ENCODE data around the gene ARHGAP32. TPM values are rescaled to one million over a fixed set of nuclear protein-coding genes. Genes with fewer than 3 reads are reported as not detected.

The ARHGAP32 gene
- polyA plus RNA-seq, 4 donors: 8.9 to 17.2 (median 16.7) TPM

GRCh38 chr11:129225190-129225589, 33.1 kb upstream of the ARHGAP32 start:
- DNase-seq: no peak
- no peak overlapping the region for H3K4me3 ChIP-seq (ENCODE audit: low read depth in 1 of 3, low read length in 3 of 3)
- no peak for FAIRE-seq
- no peaks in the 10 kb centered on the region for H3K36me3 ChIP-seq (ENCODE audit: control insufficient read depth in 3 of 3, insufficient read depth in 2 of 3, low read depth in 1 of 3, low read length in 3 of 3)
- no peaks in the 10 kb centered on the region for H3K4me1 ChIP-seq (ENCODE audit: control insufficient read depth in 3 of 3, insufficient read depth in 2 of 3, low read depth in 1 of 3, low read length in 2 of 3)
- H3K27me3 ChIP-seq (ENCODE audit: control insufficient read depth in 3 of 3, insufficient read depth in 3 of 3, low read length in 3 of 3): no peaks in the 10 kb centered on the region
- WGBS, 3 donors: 78 to 84% (median 82%) methylated on average over 1 of the region's 1 CpG
- H3K27ac ChIP-seq (ENCODE audit: low read depth in 1 of 3, low read length in 2 of 3): no peak overlapping the region
- peaks cover 0 to 3% of the 10 kb centered on the region in 2 donors for H3K9me3 ChIP-seq (ENCODE audit: control insufficient read depth in 2 of 2, insufficient read depth in 1 of 2, low read depth in 1 of 2, low read length in 1 of 2)

DNA sequence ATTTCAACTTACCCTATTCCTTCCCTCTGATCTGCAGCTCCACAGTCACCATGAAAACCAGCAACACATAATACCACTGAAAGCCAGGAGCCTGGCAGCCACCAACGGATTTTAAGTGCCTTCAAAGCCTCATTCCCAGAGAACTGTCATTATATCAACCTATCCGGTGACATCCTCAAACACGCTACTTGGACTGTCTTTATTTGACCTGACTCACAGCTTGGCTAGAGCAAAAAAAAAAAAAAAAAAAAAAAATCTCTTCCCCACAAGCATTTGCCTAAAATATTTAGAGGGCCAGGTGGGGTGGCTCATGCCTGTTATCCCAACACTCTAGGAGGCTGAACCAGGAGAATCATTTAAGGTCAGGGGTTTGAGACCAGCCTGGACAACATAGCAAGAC, 32.4 kb upstream of the ARHGAP32 start:
- H3K9me3 ChIP-seq (ENCODE audit: control insufficient read depth in 2 of 2, insufficient read depth in 1 of 2, low read depth in 1 of 2, low read length in 1 of 2): peaks cover 0 to 3% of the 10 kb centered on the region in 2 donors
- H3K27me3 ChIP-seq (ENCODE audit: control insufficient read depth in 3 of 3, insufficient read depth in 3 of 3, low read length in 3 of 3): no peaks in the 10 kb centered on the region
- no peak for FAIRE-seq
- H3K36me3 ChIP-seq (ENCODE audit: control insufficient read depth in 3 of 3, insufficient read depth in 2 of 3, low read depth in 1 of 3, low read length in 3 of 3): no peaks in the 10 kb centered on the region
- H3K27ac ChIP-seq (ENCODE audit: low read depth in 1 of 3, low read length in 2 of 3): no peak overlapping the region
- no peak overlapping the region for H3K4me3 ChIP-seq (ENCODE audit: low read depth in 1 of 3, low read length in 3 of 3)
- WGBS, 3 donors: 85 to 94% (median 87%) methylated on average over 3 of the region's 3 CpGs
- no peaks in the 10 kb centered on the region for H3K4me1 ChIP-seq (ENCODE audit: control insufficient read depth in 3 of 3, insufficient read depth in 2 of 3, low read depth in 1 of 3, low read length in 2 of 3)
- no peak for DNase-seq

GRCh38 chr11:129223701-129224149, 31.6 kb upstream of the ARHGAP32 start:
- no peak overlapping the region for H3K4me3 ChIP-seq (ENCODE audit: low read depth in 1 of 3, low read length in 3 of 3)
- FAIRE-seq (no peak), DNase-seq (no peak)
- no peaks in the 10 kb centered on the region for H3K4me1 ChIP-seq (ENCODE audit: control insufficient read depth in 3 of 3, insufficient read depth in 2 of 3, low read depth in 1 of 3, low read length in 2 of 3)
- no peak overlapping the region for H3K27ac ChIP-seq (ENCODE audit: low read depth in 1 of 3, low read length in 2 of 3)
- no peaks in the 10 kb centered on the region for H3K27me3 ChIP-seq (ENCODE audit: control insufficient read depth in 3 of 3, insufficient read depth in 3 of 3, low read length in 3 of 3)
- peaks cover 0 to 3% of the 10 kb centered on the region in 2 donors for H3K9me3 ChIP-seq (ENCODE audit: control insufficient read depth in 2 of 2, insufficient read depth in 1 of 2, low read depth in 1 of 2, low read length in 1 of 2)
- WGBS, 3 donors: 53 to 75% (median 67%) methylated on average over 2 of the region's 2 CpGs
- H3K36me3 ChIP-seq (ENCODE audit: control insufficient read depth in 3 of 3, insufficient read depth in 2 of 3, low read depth in 1 of 3, low read length in 3 of 3): no peaks in the 10 kb centered on the region

- Histone ChIP-seq H3K27me3 (ENCODE audit: control insufficient read depth in 3 of 3, insufficient read depth in 3 of 3, low read length in 3 of 3) (no peaks in the 10 kb centered on the region), H3K4me1 (ENCODE audit: control insufficient read depth in 3 of 3, insufficient read depth in 2 of 3, low read depth in 1 of 3, low read length in 2 of 3) (no peaks in the 10 kb centered on the region), H3K4me3 (ENCODE audit: low read depth in 1 of 3, low read length in 3 of 3) (no peak overlapping the region), H3K9me3 (ENCODE audit: control insufficient read depth in 2 of 2, insufficient read depth in 1 of 2, low read depth in 1 of 2, low read length in 1 of 2) (peaks cover 0 to 3% of the 10 kb centered on the region in 2 donors), H3K36me3 (ENCODE audit: control insufficient read depth in 3 of 3, insufficient read depth in 2 of 3, low read depth in 1 of 3, low read length in 3 of 3) (no peaks in the 10 kb centered on the region), H3K27ac (ENCODE audit: low read depth in 1 of 3, low read length in 2 of 3) (no peak overlapping the region)
- no peak for DNase-seq
- 73 to 91% (median 78%) methylated on average over 1 of the region's 1 CpG for WGBS, 3 donors
- no peak for FAIRE-seq
Measured at GRCh38 chr11:129223260-129223659, 31.1 kb upstream of the ARHGAP32 start.

GRCh38 chr11:129222158-129222557, 30.0 kb upstream of the ARHGAP32 start:
- no peak overlapping the region for H3K27ac ChIP-seq (ENCODE audit: low read depth in 1 of 3, low read length in 2 of 3)
- no peaks in the 10 kb centered on the region for H3K4me1 ChIP-seq (ENCODE audit: control insufficient read depth in 3 of 3, insufficient read depth in 2 of 3, low read depth in 1 of 3, low read length in 2 of 3)
- FAIRE-seq: no peak
- H3K27me3 ChIP-seq (ENCODE audit: control insufficient read depth in 3 of 3, insufficient read depth in 3 of 3, low read length in 3 of 3): no peaks in the 10 kb centered on the region
- WGBS, 3 donors: 45 to 68% (median 67%) methylated on average over 3 of the region's 3 CpGs
- H3K9me3 ChIP-seq (ENCODE audit: control insufficient read depth in 2 of 2, insufficient read depth in 1 of 2, low read depth in 1 of 2, low read length in 1 of 2): peaks cover 0 to 3% of the 10 kb centered on the region in 2 donors
- peak in 1 of 2 donors; percentile 15 for DNase-seq
- H3K4me3 ChIP-seq (ENCODE audit: low read depth in 1 of 3, low read length in 3 of 3): no peak overlapping the region
- no peaks in the 10 kb centered on the region for H3K36me3 ChIP-seq (ENCODE audit: control insufficient read depth in 3 of 3, insufficient read depth in 2 of 3, low read depth in 1 of 3, low read length in 3 of 3)

DNA sequence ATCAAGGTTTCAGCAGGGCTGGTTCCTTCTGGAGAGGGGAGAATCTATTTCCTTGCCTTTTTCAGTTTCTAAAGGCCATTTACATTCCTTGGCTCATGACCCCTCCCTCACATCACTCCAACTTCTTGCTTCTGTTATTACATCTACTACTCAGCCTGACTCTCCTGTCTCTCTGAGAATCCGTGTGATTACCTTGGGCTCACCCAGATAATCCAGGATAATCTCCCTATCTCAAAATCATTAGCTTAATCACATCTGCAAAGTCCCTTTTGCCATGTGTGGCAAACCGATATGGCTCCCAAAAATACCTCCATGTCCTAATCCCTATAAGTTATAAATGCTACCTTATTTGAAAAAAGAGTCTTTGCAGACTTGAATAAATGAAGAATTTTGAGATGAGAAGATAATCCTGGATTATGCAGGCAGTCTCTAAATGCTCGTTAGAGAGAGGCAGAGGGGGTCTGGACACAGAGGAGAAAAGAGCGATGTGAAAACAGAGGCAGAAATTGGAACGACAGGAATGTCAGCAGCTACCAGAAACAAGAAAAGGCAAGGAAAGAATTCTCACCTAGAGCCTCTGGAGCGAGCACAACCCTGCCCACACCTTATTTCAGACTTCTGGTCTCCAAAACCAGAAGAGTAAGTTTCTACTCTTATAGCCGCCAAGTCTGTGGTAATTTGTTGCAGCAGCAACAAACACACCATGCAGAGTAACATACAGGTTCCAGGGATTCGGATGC, 23.6 kb upstream of the ARHGAP32 start:
- WGBS, 3 donors: 75 to 85% (median 75%) methylated on average over 8 of the region's 8 CpGs
- H3K4me1 ChIP-seq (ENCODE audit: control insufficient read depth in 3 of 3, insufficient read depth in 2 of 3, low read depth in 1 of 3, low read length in 2 of 3): peaks cover 0 to 2% (median 0%) of the 10 kb centered on the region in 3 donors
- FAIRE-seq (no peak), DNase-seq (no peak)
- H3K27me3 ChIP-seq (ENCODE audit: control insufficient read depth in 3 of 3, insufficient read depth in 3 of 3, low read length in 3 of 3): no peaks in the 10 kb centered on the region
- no peaks in the 10 kb centered on the region for H3K9me3 ChIP-seq (ENCODE audit: control insufficient read depth in 2 of 2, insufficient read depth in 1 of 2, low read depth in 1 of 2, low read length in 1 of 2)
- no peak overlapping the region for H3K4me3 ChIP-seq (ENCODE audit: low read depth in 1 of 3, low read length in 3 of 3)
- H3K36me3 ChIP-seq (ENCODE audit: control insufficient read depth in 3 of 3, insufficient read depth in 2 of 3, low read depth in 1 of 3, low read length in 3 of 3): no peaks in the 10 kb centered on the region
- H3K27ac ChIP-seq (ENCODE audit: low read depth in 1 of 3, low read length in 2 of 3): no peak overlapping the region

- Histone ChIP-seq H3K27ac (ENCODE audit: low read depth in 1 of 3, low read length in 2 of 3) (no peak overlapping the region), H3K4me3 (ENCODE audit: low read depth in 1 of 3, low read length in 3 of 3) (no peak overlapping the region), H3K27me3 (ENCODE audit: control insufficient read depth in 3 of 3, insufficient read depth in 3 of 3, low read length in 3 of 3) (no peaks in the 10 kb centered on the region), H3K4me1 (ENCODE audit: control insufficient read depth in 3 of 3, insufficient read depth in 2 of 3, low read depth in 1 of 3, low read length in 2 of 3) (peaks cover 0 to 2% (median 0%) of the 10 kb centered on the region in 3 donors), H3K9me3 (ENCODE audit: control insufficient read depth in 2 of 2, insufficient read depth in 1 of 2, low read depth in 1 of 2, low read length in 1 of 2) (no peaks in the 10 kb centered on the region), H3K36me3 (ENCODE audit: control insufficient read depth in 3 of 3, insufficient read depth in 2 of 3, low read depth in 1 of 3, low read length in 3 of 3) (no peaks in the 10 kb centered on the region)
- FAIRE-seq: no peak
- 86 to 95% (median 89%) methylated on average over 6 of the region's 6 CpGs for WGBS, 3 donors
- no peak for DNase-seq
Measured at GRCh38 chr11:129214710-129215295, 22.7 kb upstream of the ARHGAP32 start.

DNA sequence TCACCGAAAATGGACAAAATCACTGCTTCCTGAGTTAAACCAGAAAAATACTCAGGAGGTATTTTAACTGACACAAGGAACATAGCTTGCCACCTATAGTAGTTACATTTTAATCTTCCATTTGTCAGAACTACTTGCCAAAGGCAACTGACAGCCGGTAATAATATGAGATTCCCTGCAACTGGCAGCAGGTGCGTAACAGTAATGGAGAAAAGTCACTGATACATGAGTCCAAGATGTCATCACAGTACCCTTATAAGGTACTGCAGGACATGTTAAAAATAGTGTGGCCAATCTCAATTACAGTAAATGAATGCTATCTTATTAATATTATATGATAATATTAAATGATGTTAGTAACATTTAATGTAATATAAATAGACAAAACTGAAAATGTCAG, 21.1 kb upstream of the ARHGAP32 start:
- H3K27me3 ChIP-seq (ENCODE audit: control insufficient read depth in 3 of 3, insufficient read depth in 3 of 3, low read length in 3 of 3): no peaks in the 10 kb centered on the region
- DNase-seq (no peak), FAIRE-seq (no peak)
- no peak overlapping the region for H3K4me3 ChIP-seq (ENCODE audit: low read depth in 1 of 3, low read length in 3 of 3)
- H3K4me1 ChIP-seq (ENCODE audit: control insufficient read depth in 3 of 3, insufficient read depth in 2 of 3, low read depth in 1 of 3, low read length in 2 of 3): peaks cover 0 to 2% (median 0%) of the 10 kb centered on the region in 3 donors
- H3K9me3 ChIP-seq (ENCODE audit: control insufficient read depth in 2 of 2, insufficient read depth in 1 of 2, low read depth in 1 of 2, low read length in 1 of 2): no peaks in the 10 kb centered on the region
- 81 to 93% (median 89%) methylated on average over 3 of the region's 3 CpGs for WGBS, 3 donors
- no peaks in the 10 kb centered on the region for H3K36me3 ChIP-seq (ENCODE audit: control insufficient read depth in 3 of 3, insufficient read depth in 2 of 3, low read depth in 1 of 3, low read length in 3 of 3)
- H3K27ac ChIP-seq (ENCODE audit: low read depth in 1 of 3, low read length in 2 of 3): no peak overlapping the region

All from small intestine (tissue), 7 donors.